Measurements from ENCODE around the gene OSBP2. TPM values are rescaled to one million over a fixed set of nuclear protein-coding genes. Genes with fewer than 3 reads are reported as not detected.
"Not testable (repeated sequence)": the region's sequence is repeated elsewhere in the genome, so short reads cannot be mapped to it uniquely, and the experiment has no call there.

OSBP2 gene
- total RNA-seq, 4 donors from 2014 or later, result 0.35 to 3.5 (median 1.8) TPM

DNA sequence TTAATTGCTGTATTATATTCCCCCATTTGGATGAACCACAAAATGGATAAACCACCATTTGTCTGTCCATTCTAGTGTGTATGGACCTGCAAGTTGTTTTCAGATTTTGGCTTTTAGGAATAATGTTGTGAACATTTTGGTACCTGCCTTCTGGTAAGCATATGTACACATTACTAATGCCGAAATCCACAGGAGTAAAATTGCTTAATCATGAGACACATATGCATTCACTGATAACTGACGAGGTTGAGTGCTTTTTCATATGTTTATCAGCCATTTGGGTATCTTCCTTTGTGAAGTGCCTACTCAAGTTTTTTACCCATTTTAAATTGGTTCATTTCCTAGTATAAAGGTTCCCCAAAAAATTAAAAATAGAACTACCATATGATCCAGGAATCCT lies 34.2 kb downstream of the OSBP2 start:
- H3K9me3 ChIP-seq, result no peaks in the 10 kb centered on the region
- no peaks in the 10 kb centered on the region for H3K36me3 ChIP-seq
- no peaks in the 10 kb centered on the region for H3K4me1 ChIP-seq
- no peaks in the 10 kb centered on the region for H3K27me3 ChIP-seq
- WGBS, 2 donors (ENCODE audit: low coverage in 1 of 2), result 78 to 83% methylated on average over 2 of the region's 2 CpGs
- TF ChIP-seq EP300 (IDR thresholded peaks at IDR 0.05), result no peak
- no peak for TF ChIP-seq POLR2AphosphoS5 (IDR thresholded peaks at IDR 0.05)
- TF ChIP-seq, protein P1, sequence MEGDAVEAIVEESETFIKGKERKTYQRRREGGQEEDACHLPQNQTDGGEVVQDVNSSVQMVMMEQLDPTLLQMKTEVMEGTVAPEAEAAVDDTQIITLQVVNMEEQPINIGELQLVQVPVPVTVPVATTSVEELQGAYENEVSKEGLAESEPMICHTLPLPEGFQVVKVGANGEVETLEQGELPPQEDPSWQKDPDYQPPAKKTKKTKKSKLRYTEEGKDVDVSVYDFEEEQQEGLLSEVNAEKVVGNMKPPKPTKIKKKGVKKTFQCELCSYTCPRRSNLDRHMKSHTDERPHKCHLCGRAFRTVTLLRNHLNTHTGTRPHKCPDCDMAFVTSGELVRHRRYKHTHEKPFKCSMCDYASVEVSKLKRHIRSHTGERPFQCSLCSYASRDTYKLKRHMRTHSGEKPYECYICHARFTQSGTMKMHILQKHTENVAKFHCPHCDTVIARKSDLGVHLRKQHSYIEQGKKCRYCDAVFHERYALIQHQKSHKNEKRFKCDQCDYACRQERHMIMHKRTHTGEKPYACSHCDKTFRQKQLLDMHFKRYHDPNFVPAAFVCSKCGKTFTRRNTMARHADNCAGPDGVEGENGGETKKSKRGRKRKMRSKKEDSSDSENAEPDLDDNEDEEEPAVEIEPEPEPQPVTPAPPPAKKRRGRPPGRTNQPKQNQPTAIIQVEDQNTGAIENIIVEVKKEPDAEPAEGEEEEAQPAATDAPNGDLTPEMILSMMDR (IDR thresholded peaks at IDR 0.05), result no peak
- no peak for TF ChIP-seq POLR2A (IDR thresholded peaks at IDR 0.05)
- no peak overlapping the region for H3K4me3 ChIP-seq
- ATAC-seq, result no peak
- H3K27ac ChIP-seq, result no peak overlapping the region

DNA sequence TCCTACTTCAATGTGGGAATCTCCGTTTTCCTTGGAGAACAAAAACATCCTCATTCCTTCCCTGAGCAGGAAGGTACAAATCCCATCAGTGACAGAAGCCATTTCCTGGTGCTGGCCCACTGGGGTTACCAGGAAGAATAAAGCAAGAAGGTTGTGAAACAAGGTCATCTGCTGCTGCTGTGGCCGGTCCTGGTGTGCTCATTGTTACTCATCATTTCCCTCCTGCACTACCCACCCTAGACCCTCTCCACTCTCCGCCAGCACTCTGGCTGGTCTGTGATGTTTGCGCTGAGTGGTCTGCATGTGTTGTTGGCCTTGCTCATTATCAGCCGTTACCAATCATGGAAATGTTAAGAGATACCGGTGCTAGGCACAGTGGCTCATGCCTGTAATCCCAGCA lies 37.0 kb downstream of the OSBP2 start:
- TF ChIP-seq, protein P1 (IDR thresholded peaks at IDR 0.05), result no peak
- TF ChIP-seq POLR2AphosphoS5 (IDR thresholded peaks at IDR 0.05) (no peak), POLR2A (IDR thresholded peaks at IDR 0.05) (no peak), EP300 (IDR thresholded peaks at IDR 0.05) (no peak)
- Histone ChIP-seq H3K4me1 (no peaks in the 10 kb centered on the region), H3K27me3 (no peaks in the 10 kb centered on the region), H3K27ac (no peak overlapping the region), H3K36me3 (no peaks in the 10 kb centered on the region), H3K4me3 (no peak overlapping the region), H3K9me3 (peaks cover 0 to 9% (median 0%) of the 10 kb centered on the region in 3 donors)
- WGBS, 2 donors (ENCODE audit: low coverage in 1 of 2), result 100% methylated on average over 1 to 2 of the region's 6 CpGs
- no peak for ATAC-seq

DNA sequence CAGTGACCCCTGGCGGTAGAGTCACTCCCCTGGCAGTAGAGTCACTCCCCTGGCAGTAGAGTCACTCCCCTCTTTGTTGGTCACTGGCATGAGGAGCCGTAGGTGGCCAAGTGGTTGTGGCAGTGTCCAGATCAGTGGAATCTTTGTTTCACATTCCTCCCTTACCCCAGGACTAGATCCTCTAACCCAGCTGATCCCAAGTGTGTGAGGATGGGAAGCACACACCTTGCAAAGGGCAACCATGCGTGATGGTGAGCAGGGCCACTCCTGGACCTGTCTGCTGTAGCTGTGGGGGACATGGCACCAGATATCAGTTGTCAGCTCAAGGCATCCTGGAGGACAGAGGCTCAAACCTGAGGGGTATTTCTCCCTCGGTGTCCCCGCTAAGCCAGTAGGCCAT lies 37.8 kb downstream of the OSBP2 start:
- no peak for TF ChIP-seq POLR2AphosphoS5 (IDR thresholded peaks at IDR 0.05)
- no peak for TF ChIP-seq POLR2A (IDR thresholded peaks at IDR 0.05)
- TF ChIP-seq, protein P1 (IDR thresholded peaks at IDR 0.05), result no peak
- TF ChIP-seq EP300 (IDR thresholded peaks at IDR 0.05), result no peak
- Histone ChIP-seq H3K27ac (no peak overlapping the region), H3K4me3 (no peak overlapping the region), H3K9me3 (peaks cover 0 to 9% (median 0%) of the 10 kb centered on the region in 3 donors), H3K4me1 (no peaks in the 10 kb centered on the region), H3K27me3 (no peaks in the 10 kb centered on the region), H3K36me3 (no peaks in the 10 kb centered on the region)
- ATAC-seq, result no peak
- WGBS, 2 donors (ENCODE audit: low coverage in 1 of 2), result 79 to 89% methylated on average over 2 to 3 of the region's 5 CpGs

DNA sequence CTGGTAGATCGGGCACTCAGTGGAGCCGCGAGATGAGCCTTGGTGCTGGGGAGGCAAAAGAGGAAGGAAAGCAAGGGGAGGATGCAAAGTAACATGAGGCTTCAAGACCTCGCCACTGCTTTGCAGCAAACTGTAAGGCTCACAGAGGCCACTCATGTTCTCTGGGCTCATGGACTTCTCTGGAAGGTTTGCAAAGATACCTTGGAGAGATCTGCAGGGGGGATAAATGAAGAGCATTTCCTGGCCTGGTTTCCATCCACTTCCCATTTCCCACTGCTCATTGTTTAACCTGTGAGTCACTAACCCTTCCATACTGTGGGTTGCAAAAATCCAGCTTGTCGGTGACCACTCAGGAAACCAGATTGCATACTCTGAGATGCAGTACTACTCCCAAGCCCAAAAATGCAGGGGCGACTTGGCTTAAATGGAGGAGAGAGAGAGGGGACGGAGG lies 38.5 kb downstream of the OSBP2 start:
- H3K27me3 ChIP-seq, result no peaks in the 10 kb centered on the region
- ATAC-seq, result no peak
- peaks cover 0 to 9% (median 0%) of the 10 kb centered on the region in 3 donors for H3K9me3 ChIP-seq
- no peaks in the 10 kb centered on the region for H3K36me3 ChIP-seq
- TF ChIP-seq EP300 (IDR thresholded peaks at IDR 0.05), result no peak
- no peak for TF ChIP-seq POLR2A (IDR thresholded peaks at IDR 0.05)
- TF ChIP-seq POLR2AphosphoS5 (IDR thresholded peaks at IDR 0.05), result no peak
- TF ChIP-seq, protein P1 (IDR thresholded peaks at IDR 0.05), result no peak
- WGBS, 2 donors (ENCODE audit: low coverage in 1 of 2), result 80 to 83% methylated on average over 2 to 7 of the region's 7 CpGs
- H3K4me1 ChIP-seq, result no peaks in the 10 kb centered on the region
- H3K27ac ChIP-seq, result no peak overlapping the region
- no peak overlapping the region for H3K4me3 ChIP-seq

DNA sequence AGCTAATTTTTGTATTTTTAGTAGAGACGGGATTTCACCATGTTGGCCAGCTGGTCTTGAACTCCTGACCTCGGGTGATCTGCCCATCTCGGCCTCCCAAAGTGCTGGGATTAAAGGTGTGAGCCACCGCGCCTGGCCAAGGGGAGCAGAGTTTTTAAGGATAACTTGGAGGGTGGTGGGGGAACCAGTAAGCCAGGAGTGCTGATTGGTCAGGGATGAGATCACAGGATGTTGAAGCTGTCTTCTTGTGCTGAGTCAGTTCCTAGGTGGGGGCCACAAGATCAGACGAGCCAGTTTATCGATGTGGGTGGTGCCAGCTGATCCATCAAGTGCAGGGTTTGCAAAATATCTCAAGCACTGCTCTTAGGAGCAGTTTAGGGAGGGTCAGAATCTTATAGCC lies 45.3 kb downstream of the OSBP2 start:
- not testable (repeated sequence) for H3K4me1 ChIP-seq, ATAC-seq, H3K4me3 ChIP-seq, H3K27ac ChIP-seq, H3K27me3 ChIP-seq, H3K9me3 ChIP-seq, H3K36me3 ChIP-seq
- WGBS, 2 donors (ENCODE audit: low coverage in 1 of 2), result 80 to 87% methylated on average over 4 to 6 of the region's 7 CpGs

DNA sequence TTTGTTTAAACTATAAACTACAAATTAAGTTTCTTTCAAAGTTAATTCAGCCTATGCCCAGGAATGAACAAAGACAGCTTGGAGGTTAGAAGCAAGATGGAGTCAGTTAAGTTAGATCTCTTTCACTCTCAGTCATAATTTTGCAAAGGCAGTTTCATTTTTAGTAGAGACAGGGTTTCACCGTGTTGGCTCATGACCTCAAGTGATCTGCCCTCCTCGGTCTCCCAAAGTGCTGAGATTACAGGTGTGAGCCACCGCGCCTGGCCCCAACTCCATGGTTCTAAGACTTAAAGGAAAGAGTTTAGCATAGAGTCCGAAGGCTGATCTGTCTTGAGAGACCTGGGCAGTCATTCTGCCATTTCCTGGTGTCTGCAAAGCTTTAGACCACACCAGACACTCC lies 45.8 kb downstream of the OSBP2 start:
- H3K9me3 ChIP-seq, ATAC-seq, H3K36me3 ChIP-seq, H3K4me1 ChIP-seq, H3K27ac ChIP-seq, H3K4me3 ChIP-seq, H3K27me3 ChIP-seq: not testable (repeated sequence)
- WGBS, 2 donors (ENCODE audit: low coverage in 1 of 2), result 84% methylated on average over 2 of the region's 5 CpGs; no CpG with 5 or more reads in 1 of the 2 donors
